GM10266 (cell line): ENCODE measurements around the gene LAPTM5.
A peak's percentile ranks its signal among the peaks of the same experiment; 100 is the strongest.

ENCODE experiments used
- DNase-seq: peaks from one replicate; pipeline ENCODE4 v3.0.0; 2012; ENCODE audit errors: extremely low spot score
- CTCF ChIP-seq: IDR thresholded peaks from 2 replicates; pipeline ENCODE4 v1.5.1; 2012; ENCODE audit warnings: mild to moderate bottlenecking, low read depth; ENCODE audit not compliant: control insufficient read depth, insufficient read depth; ENCODE audit errors: missing control alignments

LAPTM5 gene

DNA sequence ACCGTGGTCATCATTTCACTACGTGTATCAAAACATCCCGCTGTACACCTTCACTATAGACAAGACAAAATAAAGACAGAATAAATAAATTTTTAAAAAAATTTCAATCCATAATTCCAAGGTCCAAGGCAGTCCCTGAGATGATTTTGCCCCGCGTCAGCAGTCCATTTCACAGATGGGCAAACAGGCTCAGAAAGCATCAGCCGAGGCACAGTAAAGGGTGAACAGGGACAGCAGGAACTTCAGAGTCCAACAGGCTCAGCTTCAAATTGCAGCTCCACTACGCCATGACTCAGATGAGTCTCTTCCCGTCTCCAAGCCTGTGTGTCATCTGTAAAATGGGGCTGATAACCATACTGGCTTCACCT is 49.2 kb downstream of the LAPTM5 start:
- no peak for TF ChIP-seq CTCF
- DNase-seq = no peak

- peak; percentile 74 for DNase-seq
- peak; percentile 90 for TF ChIP-seq CTCF
Observed at GRCh38 chr1:30707412-30708360, 49.9 kb downstream of the LAPTM5 start.

DNA sequence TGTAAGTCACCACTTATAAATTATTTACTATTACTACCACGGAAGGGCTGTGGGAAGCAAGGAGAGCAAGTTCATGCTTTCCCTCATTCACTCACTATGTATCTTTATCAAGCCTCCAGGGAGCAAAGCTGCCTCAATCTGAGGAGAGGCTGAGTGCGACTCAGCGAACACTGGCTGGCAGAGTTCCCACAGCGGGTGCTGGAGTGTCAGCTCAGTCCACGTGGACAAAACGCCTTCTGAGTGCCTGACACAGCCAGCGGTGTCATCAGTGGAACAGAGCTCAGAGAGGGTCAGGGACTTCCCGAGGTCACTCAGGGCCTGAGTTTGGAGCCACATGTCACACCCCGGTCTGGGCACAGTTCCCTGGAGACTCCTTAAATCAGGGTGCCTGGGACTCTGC is 51.0 kb downstream of the LAPTM5 start:
- DNase-seq = no peak
- no peak for TF ChIP-seq CTCF

- no peak for DNase-seq
- TF ChIP-seq CTCF = no peak
Observed at GRCh38 chr1:30705698-30706097, 51.9 kb downstream of the LAPTM5 start.

GRCh38 chr1:30704765-30705509 is 52.6 kb downstream of the LAPTM5 start:
- DNase-seq = no peak
- no peak for TF ChIP-seq CTCF

GRCh38 chr1:30704271-30704670 is 53.3 kb downstream of the LAPTM5 start:
- no peak for DNase-seq
- TF ChIP-seq CTCF = no peak

DNA sequence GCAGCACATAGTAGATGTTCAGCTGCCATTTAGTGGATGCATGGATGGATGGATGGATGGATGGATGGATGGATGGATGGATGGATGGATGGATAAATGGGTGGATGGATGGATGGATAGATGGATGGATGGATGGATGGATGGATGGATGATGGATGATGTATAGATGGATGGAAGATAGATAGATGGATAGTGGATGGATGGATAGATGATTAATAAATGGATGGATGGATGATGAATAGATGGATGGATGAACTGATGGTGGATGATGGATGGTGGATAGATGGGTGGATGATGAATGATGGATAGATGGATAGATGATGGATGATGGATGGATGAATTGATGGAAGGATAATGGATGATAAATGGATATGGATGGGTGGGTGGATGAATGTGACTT is 54.8 kb downstream of the LAPTM5 start:
- no peak for TF ChIP-seq CTCF
- no peak for DNase-seq
